ENCODE measurements around the gene ABAT. TPM values are rescaled to one million over a fixed set of nuclear protein-coding genes. Genes with fewer than 3 reads are reported as not detected.

ABAT gene
- total RNA-seq, 2 experiments from 2014 or later, result 2.0 to 6.7 TPM

DNA sequence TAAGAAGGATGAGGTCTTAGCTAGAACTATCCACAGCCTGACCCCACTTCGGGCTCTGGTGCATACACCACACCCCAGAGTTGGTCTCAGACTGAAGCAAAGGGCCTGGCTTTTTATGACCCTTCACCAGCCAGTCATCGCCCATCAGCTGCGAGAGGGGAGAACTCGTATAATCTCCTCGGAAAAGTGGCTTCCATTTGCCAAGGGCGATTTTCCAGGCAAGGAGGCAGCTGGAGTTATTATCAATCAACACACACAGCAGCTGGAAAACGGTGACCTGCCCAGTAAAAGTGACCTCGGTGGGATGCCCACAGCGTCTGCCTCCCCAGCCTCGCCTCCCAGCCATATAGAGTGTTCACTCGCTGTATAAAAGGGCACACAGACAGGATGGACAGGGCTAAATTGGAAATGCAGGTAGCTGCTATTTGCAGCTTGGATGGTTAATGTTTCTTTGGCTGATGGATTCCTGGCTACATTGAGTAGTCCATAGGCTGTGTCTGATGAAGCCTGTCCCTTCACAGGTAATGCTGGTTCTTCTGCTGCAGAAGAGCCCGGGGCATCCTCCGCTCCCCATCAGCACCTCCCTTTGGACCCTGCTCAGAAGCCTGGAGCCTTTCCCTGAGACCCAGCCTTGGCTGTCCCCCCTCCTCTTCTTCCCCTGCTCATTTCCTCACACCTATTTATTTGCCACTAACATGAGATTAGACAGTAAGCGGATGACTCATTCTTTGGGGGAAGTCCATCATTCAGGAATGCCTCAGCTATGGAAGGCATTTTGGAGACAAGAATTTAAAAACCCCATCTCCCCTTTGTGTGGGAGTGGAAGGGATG lies 77.3 kb downstream of the ABAT start:
- no TSS peak for BruUV-seq (replicated peaks)
- Histone ChIP-seq H3K9me3 (ENCODE audit: low read length) (no peaks in the 10 kb centered on the region), H3K4me2 (ENCODE audit: low read length) (no peak overlapping the region), H3K4me1 (ENCODE audit: insufficient read depth, low read length, poor library complexity, severe bottlenecking) (no peaks in the 10 kb centered on the region), H3K27ac (ENCODE audit: low read depth, low read length, poor library complexity, severe bottlenecking) (no peak overlapping the region), H4K20me1 (ENCODE audit: insufficient read depth, low read length) (no peaks in the 10 kb centered on the region), H3K9me2 (ENCODE audit: insufficient read depth, low read length) (no peaks in the 10 kb centered on the region), H3K79me2 (ENCODE audit: insufficient read depth, low read depth, low read length) (no peaks in the 10 kb centered on the region), H2AFZ (ENCODE audit: low read length) (no peak overlapping the region), H3K36me3 (ENCODE audit: insufficient read depth, low read length) (no peaks in the 10 kb centered on the region), H3K4me3 (ENCODE audit: low read depth, low read length, poor library complexity, severe bottlenecking) (no peak overlapping the region)
- no peak for TF ChIP-seq EZH2phosphoT487 (IDR thresholded peaks at IDR 0.05; ENCODE audit: borderline replicate concordance, low read depth, low read length)
- TF ChIP-seq, protein P1, sequence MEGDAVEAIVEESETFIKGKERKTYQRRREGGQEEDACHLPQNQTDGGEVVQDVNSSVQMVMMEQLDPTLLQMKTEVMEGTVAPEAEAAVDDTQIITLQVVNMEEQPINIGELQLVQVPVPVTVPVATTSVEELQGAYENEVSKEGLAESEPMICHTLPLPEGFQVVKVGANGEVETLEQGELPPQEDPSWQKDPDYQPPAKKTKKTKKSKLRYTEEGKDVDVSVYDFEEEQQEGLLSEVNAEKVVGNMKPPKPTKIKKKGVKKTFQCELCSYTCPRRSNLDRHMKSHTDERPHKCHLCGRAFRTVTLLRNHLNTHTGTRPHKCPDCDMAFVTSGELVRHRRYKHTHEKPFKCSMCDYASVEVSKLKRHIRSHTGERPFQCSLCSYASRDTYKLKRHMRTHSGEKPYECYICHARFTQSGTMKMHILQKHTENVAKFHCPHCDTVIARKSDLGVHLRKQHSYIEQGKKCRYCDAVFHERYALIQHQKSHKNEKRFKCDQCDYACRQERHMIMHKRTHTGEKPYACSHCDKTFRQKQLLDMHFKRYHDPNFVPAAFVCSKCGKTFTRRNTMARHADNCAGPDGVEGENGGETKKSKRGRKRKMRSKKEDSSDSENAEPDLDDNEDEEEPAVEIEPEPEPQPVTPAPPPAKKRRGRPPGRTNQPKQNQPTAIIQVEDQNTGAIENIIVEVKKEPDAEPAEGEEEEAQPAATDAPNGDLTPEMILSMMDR (conservative IDR thresholded peaks at IDR 0.05; ENCODE audit: low read length), result no peak
- intact Hi-C loops (cut with micrococcal nuclease; ENCODE audit: unreplicated experiment), result no loop called here
- ChIA-PET POLR2A (interaction anchor here (0.7 kb wide), 1 partner anchor 1524 kb away, joined by 3 read pairs; no protein-coding TSS in a partner anchor), CTCF (ENCODE audit: unreplicated experiment) (no interaction called here)
- no peak for DNase-seq (ENCODE audit: low spot score)

- no peak for DNase-seq (ENCODE audit: low spot score)
- intact Hi-C loops (cut with micrococcal nuclease; ENCODE audit: unreplicated experiment), result no loop called here
- BruUV-seq (replicated peaks), result no TSS peak
- Histone ChIP-seq H3K27ac (ENCODE audit: low read depth, low read length, poor library complexity, severe bottlenecking) (no peak overlapping the region), H3K4me2 (ENCODE audit: low read length) (no peak overlapping the region), H3K9me2 (ENCODE audit: insufficient read depth, low read length) (no peaks in the 10 kb centered on the region), H3K9me3 (ENCODE audit: low read length) (no peaks in the 10 kb centered on the region), H4K20me1 (ENCODE audit: insufficient read depth, low read length) (no peaks in the 10 kb centered on the region), H3K79me2 (ENCODE audit: insufficient read depth, low read depth, low read length) (no peaks in the 10 kb centered on the region), H3K4me3 (ENCODE audit: low read depth, low read length, poor library complexity, severe bottlenecking) (no peak overlapping the region), H3K4me1 (ENCODE audit: insufficient read depth, low read length, poor library complexity, severe bottlenecking) (no peaks in the 10 kb centered on the region), H3K36me3 (ENCODE audit: insufficient read depth, low read length) (no peaks in the 10 kb centered on the region), H2AFZ (ENCODE audit: low read length) (no peak overlapping the region)
- TF ChIP-seq EZH2phosphoT487 (IDR thresholded peaks at IDR 0.05; ENCODE audit: borderline replicate concordance, low read depth, low read length), result no peak
- TF ChIP-seq, protein P1 (conservative IDR thresholded peaks at IDR 0.05; ENCODE audit: low read length), result no peak
- ChIA-PET POLR2A (interaction anchor here (0.6 kb wide), 1 partner anchor 45 kb away, joined by 4 read pairs; no protein-coding TSS in a partner anchor), CTCF (ENCODE audit: unreplicated experiment) (no interaction called here)
Observed at GRCh38 chr16:8752706-8753105, 78.3 kb downstream of the ABAT start.

DNA sequence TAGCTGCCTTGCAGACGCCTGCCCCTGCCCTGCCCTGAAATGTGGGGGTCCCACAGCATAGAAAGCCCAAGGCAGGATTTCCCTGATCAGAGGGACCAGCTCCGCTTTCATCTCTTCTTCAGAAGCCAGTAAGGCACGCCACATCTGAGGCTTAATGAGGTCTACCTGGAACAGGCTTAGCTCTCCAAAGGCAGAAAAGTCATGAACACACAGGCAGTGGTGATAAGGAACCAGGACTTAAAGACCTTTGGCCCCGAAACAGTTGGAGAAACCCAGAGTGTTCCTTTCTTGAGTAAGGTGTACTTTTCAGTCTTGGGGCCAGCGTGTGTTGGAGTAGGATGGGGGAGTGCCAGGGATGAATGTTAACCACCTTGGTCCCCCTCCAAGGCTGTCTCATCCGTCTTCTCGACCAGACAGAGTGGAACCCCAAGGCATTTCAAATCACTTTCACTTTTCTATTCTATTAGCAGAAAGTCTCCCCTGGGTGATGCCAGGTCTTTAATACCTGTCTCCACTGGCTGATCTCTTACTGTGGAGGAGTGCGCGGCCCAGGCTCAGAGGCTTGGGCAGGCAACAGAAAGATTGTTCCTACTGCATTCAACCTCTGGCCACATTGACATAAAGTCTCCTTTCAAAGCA lies 79.1 kb downstream of the ABAT start:
- Histone ChIP-seq H3K4me1 (ENCODE audit: insufficient read depth, low read length, poor library complexity, severe bottlenecking) (no peaks in the 10 kb centered on the region), H3K36me3 (ENCODE audit: insufficient read depth, low read length) (no peaks in the 10 kb centered on the region), H3K27ac (ENCODE audit: low read depth, low read length, poor library complexity, severe bottlenecking) (no peak overlapping the region), H3K9me2 (ENCODE audit: insufficient read depth, low read length) (no peaks in the 10 kb centered on the region), H3K79me2 (ENCODE audit: insufficient read depth, low read depth, low read length) (no peaks in the 10 kb centered on the region), H3K9me3 (ENCODE audit: low read length) (no peaks in the 10 kb centered on the region), H3K4me2 (ENCODE audit: low read length) (no peak overlapping the region), H2AFZ (ENCODE audit: low read length) (no peak overlapping the region), H4K20me1 (ENCODE audit: insufficient read depth, low read length) (no peaks in the 10 kb centered on the region), H3K4me3 (ENCODE audit: low read depth, low read length, poor library complexity, severe bottlenecking) (no peak overlapping the region)
- no peak for DNase-seq (ENCODE audit: low spot score)
- CTCF ChIA-PET (ENCODE audit: unreplicated experiment), result no interaction called here
- no TSS peak for BruUV-seq (replicated peaks)
- no peak for TF ChIP-seq EZH2phosphoT487 (IDR thresholded peaks at IDR 0.05; ENCODE audit: borderline replicate concordance, low read depth, low read length)
- TF ChIP-seq, protein P1 (conservative IDR thresholded peaks at IDR 0.05; ENCODE audit: low read length), result no peak
- intact Hi-C loops (cut with micrococcal nuclease; ENCODE audit: unreplicated experiment), result no loop called here
- POLR2A ChIA-PET, result no interaction called here

Data from OCI-LY7 (cell line).